Transverse colon (tissue), 4 donors: ENCODE measurements around the gene B3GALT4. TPM values are rescaled to one million over a fixed set of nuclear protein-coding genes. Genes with fewer than 3 reads are reported as not detected.
A peak's percentile ranks its signal among the peaks of the same experiment; 100 is the strongest.

Source experiments
- DNase-seq: peaks from one replicate; pipeline ENCODE4 v3.0.0-alpha.2; 2019
- H3K27ac ChIP-seq, 4 donors: fragments of 200-600 bp; sonication (generic); 2 replicates each; pipeline ENCODE4 v1.5.1; 2016 to 2018; ENCODE audit warnings: inconsistent platforms in 4 of 4
- H3K27me3 ChIP-seq: fragments of 200-600 bp; sonication (generic); 2 replicates; pipeline ENCODE4 v1.5.1; 2017; ENCODE audit warnings: inconsistent platforms
- H3K36me3 ChIP-seq, 4 donors: fragments of 200-600 bp; sonication (generic); 2 replicates each; pipeline ENCODE4 v1.5.1; 2017 to 2019; ENCODE audit warnings: inconsistent platforms in 4 of 4
- H3K4me1 ChIP-seq, 4 donors: fragments of 200-600 bp; sonication (generic); 2 replicates each; pipeline ENCODE4 v1.5.1; 2017 to 2020; ENCODE audit warnings: inconsistent platforms in 4 of 4
- H3K4me3 ChIP-seq, 4 donors: fragments of 200-600 bp; sonication (generic); 1 replicate in 1 of 4; 2 replicates in 3 of 4; pipeline versions ENCODE4 v1.5.1 to v1.6.1; 2017 to 2019; ENCODE audit warnings: inconsistent platforms in 4 of 4
- H3K9me3 ChIP-seq, 2 donors: fragments of 200-600 bp; sonication (generic); 2 replicates each; pipeline ENCODE4 v1.5.1; 2017 to 2019; ENCODE audit warnings: inconsistent platforms in 2 of 2
- EP300 ChIP-seq: sonication (generic); formaldehyde crosslinking; IDR thresholded peaks from one replicate; pipeline ENCODE4 v1.6.1; 2017; ENCODE audit warnings: antibody characterized with exemption, low read depth
- POLR2A ChIP-seq: fragments of 450-650 bp; IDR thresholded peaks from one replicate; pipeline ENCODE4 v1.6.1; 2016; ENCODE audit warnings: antibody characterized with exemption, mild to moderate bottlenecking, moderate library complexity
- POLR2AphosphoS5 ChIP-seq, 3 donors: sonication (generic); formaldehyde crosslinking; IDR thresholded peaks; one replicate each; pipeline ENCODE4 v1.6.1; 2016; ENCODE audit warnings: antibody characterized with exemption in 3 of 3
- WGBS, 2 donors: methylation state at CpG; one replicate each; pipeline ENCODE4 v1.1.5; 2018; ENCODE audit warnings: low coverage in 1 of 2; 5-methylcytosine and 5-hydroxymethylcytosine counted together
- in situ Hi-C, 4 donors: fragments of 200-750 bp; cut with MboI; loops; one replicate each; pipeline versions ENCODE4 v1.15.0 to v1.15.1; 2017; ENCODE audit warnings: low sequenced_read_pairs in 3 of 4, low pct_ligation_motif_present in 1 of 4, low pct_unique_long_range_greater_than_20kb in 1 of 4
- intact Hi-C: fragments of 100-400 bp; cut with DNase I; formaldehyde crosslinking; loops from one replicate; pipeline ENCODE4 v1.15.1; 2023; ENCODE audit warnings: low total_unique reads
- total RNA-seq, 4 donors: library from RNA; depleted of rRNA; stranded (reverse); fragments of >200 nt; gene quantifications; one replicate each; pipeline ENCODE4 v1.1.0, GENCODE V29; 2016
- TF ChIP-seq, protein P1 (sequence below), 5 experiments: fragments of 200-600 bp in 3 of 5; fragments of 450-650 bp in 2 of 5; sonication (generic) in 3 of 5; IDR thresholded peaks; 1 replicate in 2 of 5; 2 replicates in 3 of 5; pipeline ENCODE4 v1.5.1; 2016 to 2017; ENCODE audit warnings: antibody characterized with exemption in 5 of 5, inconsistent platforms in 3 of 5, mild to moderate bottlenecking in 2 of 5, moderate library complexity in 1 of 5

Gene B3GALT4
- total RNA-seq, 4 donors from 2014 or later: 39.4 to 49.0 (median 41.8) TPM

DNA sequence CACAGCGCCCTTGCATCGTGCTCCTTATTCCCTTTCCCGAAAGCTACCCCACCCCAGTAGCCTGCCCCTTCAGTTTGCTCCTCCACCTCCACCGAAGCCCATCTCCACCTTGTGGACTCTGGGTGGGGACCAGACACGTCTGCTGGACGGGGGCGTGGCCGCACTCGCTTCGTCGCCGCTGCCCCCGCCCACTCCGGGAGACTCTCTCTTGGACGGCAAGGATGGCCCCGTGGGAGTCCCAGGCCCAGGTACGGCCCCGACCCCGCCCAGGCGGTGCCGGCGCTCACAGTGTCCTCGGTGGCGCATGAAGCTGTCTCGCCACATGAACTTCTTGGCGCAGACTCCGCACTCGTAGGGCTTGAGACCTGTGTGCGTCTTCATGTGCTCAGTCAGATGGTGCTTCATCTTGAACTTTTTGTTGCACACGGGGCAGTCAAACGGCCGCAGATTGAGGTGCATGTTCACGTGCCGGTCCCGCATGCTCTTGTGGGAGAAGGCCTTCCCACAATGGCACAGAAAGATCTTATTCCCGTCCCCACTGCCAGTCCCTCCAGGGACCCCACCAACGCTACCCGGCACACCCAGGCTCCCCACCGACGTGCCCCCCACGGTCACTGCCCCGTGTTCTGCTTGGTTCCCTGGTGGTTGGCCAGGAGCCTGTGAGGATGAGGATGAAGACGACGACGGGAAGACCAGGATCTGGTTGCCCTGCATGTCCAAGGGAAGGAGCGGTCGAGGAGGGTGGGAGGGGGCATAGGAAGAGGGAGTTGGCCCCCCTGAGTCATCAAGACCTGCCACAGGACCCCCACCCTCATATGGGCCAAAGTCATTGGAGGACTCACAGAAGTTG is 38.2 kb downstream of the B3GALT4 start:
- intact Hi-C loops (loop anchor here (10.0 kb wide), 1 partner anchor 100 kb away; the partner anchor contains the start of genes CUTA and PHF1), in situ Hi-C loops (no loop called here)
- H3K27ac ChIP-seq: peak overlapping the region; percentile 95 to 99 (median 98)
- H3K4me1 ChIP-seq: peaks cover 23 to 66% (median 50%) of the 10 kb centered on the region in 4 donors
- TF ChIP-seq POLR2A (no peak), EP300 (no peak), POLR2AphosphoS5 (IDR thresholded peaks at IDR 0.05) (peak in 2 of 3 donors; percentile 25 to 28)
- TF ChIP-seq, protein P1, sequence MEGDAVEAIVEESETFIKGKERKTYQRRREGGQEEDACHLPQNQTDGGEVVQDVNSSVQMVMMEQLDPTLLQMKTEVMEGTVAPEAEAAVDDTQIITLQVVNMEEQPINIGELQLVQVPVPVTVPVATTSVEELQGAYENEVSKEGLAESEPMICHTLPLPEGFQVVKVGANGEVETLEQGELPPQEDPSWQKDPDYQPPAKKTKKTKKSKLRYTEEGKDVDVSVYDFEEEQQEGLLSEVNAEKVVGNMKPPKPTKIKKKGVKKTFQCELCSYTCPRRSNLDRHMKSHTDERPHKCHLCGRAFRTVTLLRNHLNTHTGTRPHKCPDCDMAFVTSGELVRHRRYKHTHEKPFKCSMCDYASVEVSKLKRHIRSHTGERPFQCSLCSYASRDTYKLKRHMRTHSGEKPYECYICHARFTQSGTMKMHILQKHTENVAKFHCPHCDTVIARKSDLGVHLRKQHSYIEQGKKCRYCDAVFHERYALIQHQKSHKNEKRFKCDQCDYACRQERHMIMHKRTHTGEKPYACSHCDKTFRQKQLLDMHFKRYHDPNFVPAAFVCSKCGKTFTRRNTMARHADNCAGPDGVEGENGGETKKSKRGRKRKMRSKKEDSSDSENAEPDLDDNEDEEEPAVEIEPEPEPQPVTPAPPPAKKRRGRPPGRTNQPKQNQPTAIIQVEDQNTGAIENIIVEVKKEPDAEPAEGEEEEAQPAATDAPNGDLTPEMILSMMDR (IDR thresholded peaks at IDR 0.05): no peak
- H3K27me3 ChIP-seq: no peaks in the 10 kb centered on the region
- H3K4me3 ChIP-seq: peak overlapping the region in 3 of 4 donors; percentile 52 to 79 (median 63)
- 41 to 92% methylated on average over 2 to 44 of the region's 47 CpGs for WGBS, 2 donors
- peak; percentile 86 for DNase-seq
- H3K36me3 ChIP-seq: peaks cover 0 to 21% (median 6%) of the 10 kb centered on the region in 4 donors
- no peaks in the 10 kb centered on the region for H3K9me3 ChIP-seq

DNA sequence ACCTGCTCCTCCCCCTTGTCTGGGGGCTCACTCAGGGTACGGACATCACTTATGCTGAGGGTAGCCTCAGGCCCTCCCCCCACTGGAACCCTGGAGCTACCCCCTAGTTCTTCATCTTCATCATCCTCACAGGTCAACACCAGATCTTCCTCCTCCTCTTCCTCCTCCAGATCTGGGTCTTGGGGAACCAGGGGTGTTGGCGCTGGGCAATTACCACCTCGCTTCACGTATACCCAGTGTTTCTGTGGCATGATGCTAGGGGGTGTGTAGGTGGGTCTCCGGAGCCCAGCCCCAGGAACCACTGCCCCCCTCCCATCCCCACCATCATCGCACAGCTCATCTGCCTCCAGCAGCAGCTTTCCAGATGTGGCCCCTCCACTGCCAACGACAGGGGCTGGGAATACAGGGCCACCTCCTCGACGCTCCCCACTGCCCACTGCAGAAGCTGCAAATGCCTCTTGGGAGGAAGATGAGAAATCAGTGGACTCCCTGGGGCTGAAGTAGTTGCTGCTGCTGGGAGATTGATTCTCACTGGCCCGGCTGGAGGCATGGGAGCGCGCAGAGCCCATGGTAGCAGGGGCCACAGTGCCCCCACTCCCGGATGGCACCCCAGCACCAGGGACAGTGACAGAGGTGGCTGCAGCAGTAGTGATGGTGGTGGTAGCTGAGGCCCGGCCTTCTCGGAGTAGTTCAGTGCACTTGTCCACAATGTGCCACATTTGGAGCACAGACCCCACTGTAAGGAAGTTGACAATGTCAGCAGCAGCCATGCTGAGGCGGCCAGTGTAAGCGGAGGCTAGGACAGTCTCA is 39.1 kb downstream of the B3GALT4 start:
- intact Hi-C loops (loop anchor here (10.0 kb wide), 1 partner anchor 99 kb away; the partner anchor contains the start of genes CUTA and PHF1), in situ Hi-C loops (no loop called here)
- DNase-seq: no peak
- 92 to 100% methylated on average over 1 to 17 of the region's 17 CpGs for WGBS, 2 donors
- Histone ChIP-seq H3K27ac (peak overlapping the region in 3 of 4 donors; percentile 92 to 99 (median 95)), H3K27me3 (no peaks in the 10 kb centered on the region), H3K36me3 (peaks cover 0 to 21% (median 8%) of the 10 kb centered on the region in 4 donors), H3K4me3 (no peak overlapping the region), H3K9me3 (no peaks in the 10 kb centered on the region), H3K4me1 (peaks cover 28 to 69% (median 58%) of the 10 kb centered on the region in 4 donors)
- no peak for TF ChIP-seq POLR2A
- TF ChIP-seq, protein P1 (IDR thresholded peaks at IDR 0.05): no peak
- no peak for TF ChIP-seq POLR2AphosphoS5 (IDR thresholded peaks at IDR 0.05)
- TF ChIP-seq EP300: no peak

DNA sequence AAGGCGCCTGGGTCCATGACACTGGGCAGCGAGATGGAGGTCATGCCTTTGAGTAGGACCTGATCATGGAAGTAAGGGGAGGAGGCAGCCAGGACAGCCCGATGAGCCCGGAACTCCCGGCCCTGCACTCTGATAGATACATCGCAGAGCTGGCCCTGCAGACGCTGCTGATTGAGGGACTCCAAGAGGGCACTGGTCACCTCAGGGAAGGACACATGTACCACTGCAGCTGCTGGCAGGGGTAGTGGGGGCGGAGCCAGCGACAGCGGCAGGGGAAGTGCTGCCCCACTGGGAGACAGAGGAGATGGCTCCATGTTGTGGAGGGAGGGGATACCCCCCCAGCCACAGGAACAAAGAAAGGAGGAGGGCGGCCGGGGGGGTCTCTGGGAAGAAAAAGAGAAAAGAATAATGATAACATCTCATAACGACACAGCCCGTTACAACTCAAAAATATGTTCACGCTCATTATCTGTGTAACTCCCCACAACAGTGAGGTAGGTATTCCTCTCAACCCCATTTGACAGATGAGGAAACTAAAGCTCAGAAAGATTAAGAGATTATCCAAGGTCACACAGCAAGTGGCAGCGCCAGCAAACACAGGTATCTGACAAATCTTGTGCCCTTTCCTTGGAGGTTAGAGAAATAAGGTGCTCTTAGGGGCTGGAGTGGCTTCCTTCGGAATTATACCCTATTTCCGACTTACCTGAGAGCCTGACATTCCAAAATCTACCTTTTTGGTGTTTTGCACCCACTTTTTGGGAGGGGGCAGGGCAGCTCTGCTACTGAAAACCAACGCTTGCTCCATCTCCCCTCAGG is 39.9 kb downstream of the B3GALT4 start:
- whole genome bisulfite sequencing, 2 donors: 83 to 84% methylated on average over 6 to 19 of the region's 19 CpGs
- no peak for TF ChIP-seq POLR2AphosphoS5 (IDR thresholded peaks at IDR 0.05)
- no peak for TF ChIP-seq EP300
- TF ChIP-seq, protein P1 (IDR thresholded peaks at IDR 0.05): no peak
- no peak for TF ChIP-seq POLR2A
- intact Hi-C loops: loop anchor here (10.0 kb wide), 1 partner anchor 98 kb away; the partner anchor contains the start of genes CUTA and PHF1
- H3K4me3 ChIP-seq: peak overlapping the region in 3 of 4 donors; percentile 36 to 61 (median 46)
- peaks cover 0 to 24% (median 8%) of the 10 kb centered on the region in 4 donors for H3K36me3 ChIP-seq
- no peaks in the 10 kb centered on the region for H3K27me3 ChIP-seq
- no peaks in the 10 kb centered on the region for H3K9me3 ChIP-seq
- DNase-seq: no peak
- H3K27ac ChIP-seq: peak overlapping the region; percentile 86 to 94 (median 90)
- in situ Hi-C loops: no loop called here
- H3K4me1 ChIP-seq: peaks cover 33 to 69% (median 60%) of the 10 kb centered on the region in 4 donors
